RWPE1 (cell line): ENCODE results near the gene EMP1.
A peak's percentile ranks its signal among the peaks of the same experiment; 100 is the strongest.

Source experiments
- CTCF ChIA-PET: fragments of 350-600 bp; sonication (Branson Sonifier 250); formaldehyde crosslinking; extraction: SDS; loops from one replicate; lab custom pipeline; 2021; lab: Yijun Ruan, JAX
- POLR2A ChIA-PET: fragments of 400-600 bp; formaldehyde crosslinking; extraction: SDS; loops from one replicate; lab custom pipeline; 2020; ENCODE audit warnings: antibody characterized with exemption; ENCODE audit not compliant: low non-redundant PET; lab: Yijun Ruan, JAX
- DNase-seq: peaks from one replicate; pipeline ENCODE4 v3.0.0; 2012; ENCODE audit warnings: low spot score
- H3K27ac ChIP-seq: fragments of 450-650 bp; 2 replicates; pipeline ENCODE4 v1.5.1; 2017
- TF ChIP-seq, protein P1 (sequence below): fragments of 450-650 bp; conservative IDR thresholded peaks from 2 replicates; pipeline ENCODE4 v1.5.1; 2017; ENCODE audit warnings: low read depth, mild to moderate bottlenecking

The EMP1 gene

GRCh38 chr12:13170892-13171490 lies 25.5 kb upstream of the EMP1 start:
- TF ChIP-seq, protein P1, sequence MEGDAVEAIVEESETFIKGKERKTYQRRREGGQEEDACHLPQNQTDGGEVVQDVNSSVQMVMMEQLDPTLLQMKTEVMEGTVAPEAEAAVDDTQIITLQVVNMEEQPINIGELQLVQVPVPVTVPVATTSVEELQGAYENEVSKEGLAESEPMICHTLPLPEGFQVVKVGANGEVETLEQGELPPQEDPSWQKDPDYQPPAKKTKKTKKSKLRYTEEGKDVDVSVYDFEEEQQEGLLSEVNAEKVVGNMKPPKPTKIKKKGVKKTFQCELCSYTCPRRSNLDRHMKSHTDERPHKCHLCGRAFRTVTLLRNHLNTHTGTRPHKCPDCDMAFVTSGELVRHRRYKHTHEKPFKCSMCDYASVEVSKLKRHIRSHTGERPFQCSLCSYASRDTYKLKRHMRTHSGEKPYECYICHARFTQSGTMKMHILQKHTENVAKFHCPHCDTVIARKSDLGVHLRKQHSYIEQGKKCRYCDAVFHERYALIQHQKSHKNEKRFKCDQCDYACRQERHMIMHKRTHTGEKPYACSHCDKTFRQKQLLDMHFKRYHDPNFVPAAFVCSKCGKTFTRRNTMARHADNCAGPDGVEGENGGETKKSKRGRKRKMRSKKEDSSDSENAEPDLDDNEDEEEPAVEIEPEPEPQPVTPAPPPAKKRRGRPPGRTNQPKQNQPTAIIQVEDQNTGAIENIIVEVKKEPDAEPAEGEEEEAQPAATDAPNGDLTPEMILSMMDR = no peak
- DNase-seq = no peak
- CTCF ChIA-PET = no interaction called here
- POLR2A ChIA-PET = no interaction called here
- peak overlapping the region; percentile 81 for H3K27ac ChIP-seq

- DNase-seq = peak; percentile 78
- TF ChIP-seq, protein P1 = no peak
- CTCF ChIA-PET = interaction anchor here (0.6 kb wide), 1 partner anchor 757 kb away, joined by 3 read pairs; no protein-coding TSS in a partner anchor
- H3K27ac ChIP-seq = peak overlapping the region; percentile 81
- POLR2A ChIA-PET = no interaction called here
These were observed 24.3 kb upstream of the EMP1 start for GRCh38 chr12:13171921-13172859.

GRCh38 chr12:13173012-13173932 lies 23.3 kb upstream of the EMP1 start:
- H3K27ac ChIP-seq = peak overlapping the region; percentile 74
- TF ChIP-seq, protein P1 = no peak
- DNase-seq = peak; percentile 71
- CTCF ChIA-PET = interaction anchor here (0.6 to 1.4 kb wide), 2 partner anchors 38 to 756 kb away, joined by 3 to 4 read pairs; no protein-coding TSS in a partner anchor
- POLR2A ChIA-PET = no interaction called here

- ChIA-PET POLR2A (no interaction called here), CTCF (no interaction called here)
- H3K27ac ChIP-seq = peak overlapping the region; percentile 78; the same call in 1 of the 2 replicates
- TF ChIP-seq, protein P1 = no peak
- peak; percentile 91 for DNase-seq
These were observed 21.0 kb upstream of the EMP1 start for GRCh38 chr12:13175499-13175898.

DNA sequence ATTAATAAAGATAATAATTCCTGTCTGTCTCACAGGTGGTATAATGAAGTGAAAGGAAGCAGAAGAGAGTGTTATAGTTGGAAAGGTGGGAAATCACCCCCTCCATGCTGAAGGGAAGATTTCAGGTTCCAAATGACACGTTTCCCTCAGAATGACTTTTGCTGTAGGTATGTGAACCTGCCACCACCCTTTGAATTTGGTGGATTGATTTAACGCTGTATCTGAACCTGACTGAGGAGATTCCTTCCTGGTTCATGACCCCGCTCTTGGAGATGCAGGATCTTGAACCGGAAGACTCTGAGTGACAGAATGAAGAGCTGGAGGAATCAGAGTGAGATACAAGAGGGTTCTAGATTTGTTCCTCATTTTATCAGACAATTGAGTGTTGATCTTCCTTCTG lies 20.3 kb upstream of the EMP1 start:
- ChIA-PET CTCF (no interaction called here), POLR2A (no interaction called here)
- no peak for DNase-seq
- H3K27ac ChIP-seq = no peak overlapping the region
- TF ChIP-seq, protein P1 = no peak

- CTCF ChIA-PET = no interaction called here
- POLR2A ChIA-PET = no interaction called here
- TF ChIP-seq, protein P1 = no peak
- H3K27ac ChIP-seq = no peak overlapping the region
- no peak for DNase-seq
These were observed 19.2 kb upstream of the EMP1 start for GRCh38 chr12:13177373-13177772.
